ENCODE data around the gene ARPP21.
A peak's percentile ranks its signal among the peaks of the same experiment; 100 is the strongest.

Gene ARPP21

DNA sequence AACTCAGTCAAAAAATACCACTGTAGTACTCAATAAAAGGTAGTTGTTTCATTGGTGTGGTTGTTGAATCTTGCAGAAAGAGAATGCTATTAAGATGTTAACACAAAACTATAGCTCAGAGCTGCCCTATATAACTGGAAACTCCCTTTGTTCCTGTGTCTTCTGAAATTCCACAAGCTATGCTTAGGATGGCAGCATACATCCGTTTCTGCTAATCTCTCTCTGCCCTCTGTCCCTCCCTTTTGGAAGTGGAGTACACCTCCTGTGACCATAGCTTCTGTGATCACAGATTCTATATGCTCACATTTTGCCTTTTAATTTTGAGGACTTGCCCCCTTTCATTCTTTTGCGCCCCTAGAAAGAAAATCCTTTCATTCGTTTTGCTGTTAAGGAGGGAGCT is 33.7 kb downstream of the ARPP21 start:
- TF ChIP-seq, protein P1, sequence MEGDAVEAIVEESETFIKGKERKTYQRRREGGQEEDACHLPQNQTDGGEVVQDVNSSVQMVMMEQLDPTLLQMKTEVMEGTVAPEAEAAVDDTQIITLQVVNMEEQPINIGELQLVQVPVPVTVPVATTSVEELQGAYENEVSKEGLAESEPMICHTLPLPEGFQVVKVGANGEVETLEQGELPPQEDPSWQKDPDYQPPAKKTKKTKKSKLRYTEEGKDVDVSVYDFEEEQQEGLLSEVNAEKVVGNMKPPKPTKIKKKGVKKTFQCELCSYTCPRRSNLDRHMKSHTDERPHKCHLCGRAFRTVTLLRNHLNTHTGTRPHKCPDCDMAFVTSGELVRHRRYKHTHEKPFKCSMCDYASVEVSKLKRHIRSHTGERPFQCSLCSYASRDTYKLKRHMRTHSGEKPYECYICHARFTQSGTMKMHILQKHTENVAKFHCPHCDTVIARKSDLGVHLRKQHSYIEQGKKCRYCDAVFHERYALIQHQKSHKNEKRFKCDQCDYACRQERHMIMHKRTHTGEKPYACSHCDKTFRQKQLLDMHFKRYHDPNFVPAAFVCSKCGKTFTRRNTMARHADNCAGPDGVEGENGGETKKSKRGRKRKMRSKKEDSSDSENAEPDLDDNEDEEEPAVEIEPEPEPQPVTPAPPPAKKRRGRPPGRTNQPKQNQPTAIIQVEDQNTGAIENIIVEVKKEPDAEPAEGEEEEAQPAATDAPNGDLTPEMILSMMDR (IDR thresholded peaks at IDR 0.05; ENCODE audit: low read depth, low read length) = no peak

DNA sequence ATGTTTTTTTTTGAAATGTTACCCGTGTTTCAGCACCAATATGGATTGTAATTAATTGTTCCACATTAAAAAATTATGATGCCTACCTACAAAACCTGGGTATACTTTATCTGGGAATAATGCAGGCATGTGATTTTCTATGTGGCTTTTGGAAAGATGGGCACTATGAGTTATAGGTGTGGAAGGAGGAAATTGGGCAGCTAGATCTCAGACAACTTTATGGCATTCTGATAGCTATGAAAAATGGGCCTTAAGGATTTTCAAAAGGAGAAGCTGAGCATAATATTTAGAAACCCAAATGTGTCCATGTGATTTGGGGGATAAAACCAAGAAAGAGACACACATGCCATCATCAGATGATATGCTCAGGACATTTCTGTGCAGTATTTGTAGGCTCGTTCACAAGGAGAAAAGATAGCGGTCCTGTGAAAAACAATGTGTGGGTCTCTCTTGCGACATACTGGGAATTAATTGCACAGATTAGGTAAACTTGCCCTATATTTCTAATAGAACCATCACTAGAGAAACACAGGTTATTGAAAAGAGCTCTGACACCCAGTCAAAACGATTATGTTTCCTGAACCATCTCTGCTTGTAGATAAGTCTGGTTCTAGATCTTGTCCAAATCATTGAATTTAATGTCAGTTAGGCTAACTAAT is 35.3 kb downstream of the ARPP21 start:
- DNase-seq (ENCODE audit: low read depth in 2 of 2) = no peak
- TF ChIP-seq, protein P1 (IDR thresholded peaks at IDR 0.05; ENCODE audit: low read depth, low read length) = no peak

More for the DNA sequence above, 33.7 kb downstream of the ARPP21 start:
- no peak for DNase-seq (ENCODE audit: low read depth in 2 of 2)
- no peak overlapping the region for H3K4me3 ChIP-seq (replicated peaks in 1 of 2; ENCODE audit: low read depth in 2 of 2, low read length in 2 of 2)

DNA sequence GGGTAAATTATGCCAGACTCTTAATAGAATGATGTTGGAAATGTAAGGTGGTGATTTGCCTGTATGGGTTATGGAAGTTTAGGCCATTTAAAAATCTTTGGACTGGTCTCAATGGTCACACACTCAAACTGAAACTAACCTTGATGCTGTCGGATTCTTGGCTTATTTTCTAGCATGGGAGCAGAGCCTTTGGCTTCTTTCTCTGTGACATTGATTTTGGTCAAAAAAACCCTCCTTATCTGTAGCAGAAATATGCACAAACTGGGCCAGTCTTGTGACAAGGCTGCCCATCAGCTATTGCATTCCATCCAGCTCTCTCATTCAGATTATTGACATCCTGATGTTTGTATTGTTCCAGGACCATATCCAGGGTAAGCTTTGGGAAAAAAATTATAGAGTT is 35.9 kb downstream of the ARPP21 start:
- no peak overlapping the region for H3K4me3 ChIP-seq (replicated peaks in 1 of 2; ENCODE audit: low read depth in 2 of 2, low read length in 2 of 2)
- TF ChIP-seq, protein P1 (IDR thresholded peaks at IDR 0.05; ENCODE audit: low read depth, low read length) = no peak
- DNase-seq (ENCODE audit: low read depth in 2 of 2) = peak in 1 of 2 donors; percentile 9

More for the DNA sequence above, 35.3 kb downstream of the ARPP21 start:
- H3K4me3 ChIP-seq (replicated peaks in 1 of 2; ENCODE audit: low read depth in 2 of 2, low read length in 2 of 2) = no peak overlapping the region

GRCh38 chr3:35675621-35676020 is 36.3 kb downstream of the ARPP21 start:
- peak in 1 of 2 donors; percentile 18 for DNase-seq (ENCODE audit: low read depth in 2 of 2)
- no peak overlapping the region for H3K4me3 ChIP-seq (replicated peaks in 1 of 2; ENCODE audit: low read depth in 2 of 2, low read length in 2 of 2)

DNA sequence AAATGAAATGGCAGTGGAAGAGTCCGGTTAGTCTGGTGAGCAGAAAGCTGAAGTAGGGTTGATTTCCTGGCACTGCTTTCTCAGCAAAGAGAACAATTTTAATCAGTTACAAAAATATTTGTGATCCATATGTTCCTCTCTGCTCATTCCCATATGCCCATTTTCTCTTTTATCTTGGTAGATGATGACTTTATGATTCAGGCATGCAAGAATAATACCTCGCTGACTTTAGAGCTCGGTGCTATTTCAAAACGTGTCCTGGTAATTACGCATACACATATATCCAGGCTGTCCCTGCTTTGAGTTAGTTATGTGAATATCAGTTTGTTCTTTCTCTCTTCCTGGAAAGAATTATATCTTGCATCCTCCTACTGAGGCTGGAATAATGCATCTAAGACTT is 38.5 kb downstream of the ARPP21 start:
- TF ChIP-seq, protein P1 (IDR thresholded peaks at IDR 0.05; ENCODE audit: low read depth, low read length) = no peak
- no peak overlapping the region for H3K4me3 ChIP-seq (replicated peaks in 1 of 2; ENCODE audit: low read depth in 2 of 2, low read length in 2 of 2)
- DNase-seq (ENCODE audit: low read depth in 2 of 2) = peak; percentile 48 to 67

More at GRCh38 chr3:35675621-35676020, 36.3 kb downstream of the ARPP21 start:
- TF ChIP-seq, protein P1 (IDR thresholded peaks at IDR 0.05; ENCODE audit: low read depth, low read length) = no peak

DNA sequence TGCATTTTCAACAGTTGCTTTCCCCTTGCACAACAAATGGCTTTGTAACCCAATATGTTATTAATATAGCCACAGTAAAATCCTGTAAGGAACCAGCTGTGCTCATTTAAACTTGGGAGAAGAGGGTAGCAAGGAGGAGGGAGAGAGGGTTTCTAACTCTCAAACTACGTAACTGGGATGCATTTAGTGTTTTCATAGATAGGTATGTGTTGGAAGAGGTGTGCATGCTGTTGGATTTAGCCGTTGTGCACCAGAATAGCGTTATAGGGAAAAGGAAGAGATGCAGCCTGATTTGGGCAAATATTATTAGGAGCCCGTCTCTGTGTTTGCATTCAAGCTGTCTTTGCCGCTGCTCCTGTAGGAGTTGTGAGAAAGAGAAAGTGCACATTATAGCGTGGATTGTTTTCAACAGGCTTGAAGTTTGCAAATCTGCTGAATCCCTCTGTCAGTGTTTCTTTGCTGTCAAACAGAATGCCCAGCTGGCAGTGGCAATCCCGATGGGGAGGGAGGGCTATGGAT is 39.4 kb downstream of the ARPP21 start:
- H3K4me3 ChIP-seq (replicated peaks in 1 of 2; ENCODE audit: low read depth in 2 of 2, low read length in 2 of 2) = no peak overlapping the region
- no peak for DNase-seq (ENCODE audit: low read depth in 2 of 2)
- TF ChIP-seq, protein P1 (IDR thresholded peaks at IDR 0.05; ENCODE audit: low read depth, low read length) = no peak
